ENCODE results near the gene NXPH2.

DNA sequence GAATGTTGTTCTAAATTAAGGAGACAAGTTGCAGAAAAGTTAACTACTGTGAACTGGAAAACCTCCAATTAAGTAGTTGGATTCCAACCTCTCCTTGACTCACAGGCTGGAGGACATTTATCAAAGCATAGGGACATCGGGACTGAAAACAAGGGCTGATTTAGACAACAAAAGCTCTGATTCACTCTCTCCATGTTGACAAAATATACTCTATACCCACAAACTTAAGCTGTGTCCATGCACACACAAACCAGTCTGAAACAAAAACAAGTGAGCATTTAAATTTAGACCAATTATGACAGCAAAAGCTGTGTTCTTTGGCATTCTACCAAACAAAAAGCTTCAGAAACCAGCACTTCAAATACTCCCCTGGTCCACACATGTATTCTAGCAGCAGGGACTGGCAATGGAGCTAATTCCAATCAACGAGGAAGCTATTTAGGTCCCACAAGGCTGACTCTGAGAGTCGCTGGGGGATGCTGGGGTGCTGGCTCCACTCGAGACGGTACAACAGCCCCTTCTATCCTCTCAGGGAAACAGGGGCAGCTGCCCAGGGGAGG, 71.4 kb downstream of the NXPH2 start:
- TF ChIP-seq CTCF (IDR thresholded peaks at IDR 0.05) (no peak), POLR2A (IDR thresholded peaks at IDR 0.05) (no peak)

Data from esophagus squamous epithelium (tissue), 4 donors.